MM.1S (cell line): ENCODE results near the gene KRT4.

ENCODE experiments used
- DNase-seq: peaks from one replicate; pipeline ENCODE4 v3.0.0-alpha.2; 2015
- H2AFZ ChIP-seq: fragments of 300-600 bp; sonication (generic); 2 replicates; pipeline ENCODE4 v1.6.0; 2016; ENCODE audit warnings: antibody characterized with exemption, low read length
- H3F3A ChIP-seq: fragments of 300-600 bp; sonication (generic); 2 replicates; pipeline ENCODE4 v1.6.1; 2016; ENCODE audit warnings: mild to moderate bottlenecking, antibody characterized with exemption, low read length, moderate library complexity, mixed read lengths; ENCODE audit not compliant: insufficient read depth
- H3K27ac ChIP-seq: fragments of 300-600 bp; sonication (generic); 2 replicates; pipeline ENCODE4 v1.5.1; 2016; ENCODE audit warnings: mild to moderate bottlenecking, low read length
- H3K27me3 ChIP-seq: fragments of 300-600 bp; sonication (generic); replicated peaks from 2 replicates; pipeline ENCODE4 v1.6.0; 2016; ENCODE audit warnings: low read length; ENCODE audit not compliant: insufficient read depth
- H3K36me3 ChIP-seq: fragments of 300-600 bp; sonication (generic); replicated peaks from 2 replicates; pipeline ENCODE4 v1.6.1; 2016; ENCODE audit warnings: mild to moderate bottlenecking, low read length, mixed read lengths; ENCODE audit not compliant: insufficient read depth
- H3K4me1 ChIP-seq: fragments of 300-600 bp; sonication (generic); 2 replicates; pipeline ENCODE4 v1.6.1; 2016; ENCODE audit warnings: low read length, mixed read lengths
- H3K4me2 ChIP-seq: fragments of 300-600 bp; sonication (generic); 2 replicates; pipeline ENCODE4 v1.6.0; 2016; ENCODE audit warnings: low read depth, low read length
- H3K4me3 ChIP-seq: fragments of 300-600 bp; sonication (generic); 2 replicates; pipeline ENCODE4 v1.5.1; 2016; ENCODE audit warnings: low read length, mixed read lengths
- H3K79me2 ChIP-seq: fragments of 300-600 bp; sonication (generic); 2 replicates; pipeline ENCODE4 v1.6.1; 2016; ENCODE audit warnings: mixed run types, low read length, mixed read lengths
- H3K9ac ChIP-seq: fragments of 300-600 bp; sonication (generic); 2 replicates; pipeline ENCODE4 v1.6.1; 2016; ENCODE audit warnings: low read length, mixed read lengths
- H3K9me2 ChIP-seq: fragments of 300-600 bp; sonication (generic); replicated peaks from 2 replicates; pipeline ENCODE4 v1.6.1; 2016; ENCODE audit warnings: mild to moderate bottlenecking, low read length, mixed read lengths; ENCODE audit not compliant: insufficient read depth
- H3K9me3 ChIP-seq: fragments of 300-600 bp; sonication (generic); replicated peaks from 2 replicates; pipeline ENCODE4 v1.6.1; 2016; ENCODE audit warnings: mild to moderate bottlenecking, low read length, mixed read lengths; ENCODE audit not compliant: insufficient read depth
- H4K20me1 ChIP-seq: fragments of 300-600 bp; sonication (generic); 2 replicates; pipeline ENCODE4 v1.6.1; 2016; ENCODE audit warnings: mild to moderate bottlenecking, low read length, moderate library complexity, mixed read lengths; ENCODE audit not compliant: insufficient read depth
- EZH2 ChIP-seq: fragments of 300-600 bp; sonication (generic); optimal IDR thresholded peaks from 2 replicates; pipeline ENCODE3; 2017; ENCODE audit warnings: low read depth, mild to moderate bottlenecking, antibody characterized with exemption, low read length, mixed read lengths
- EZH2phosphoT487 ChIP-seq: fragments of 300-600 bp; sonication (generic); IDR thresholded peaks from 2 replicates; pipeline ENCODE4 v1.6.1; 2018; ENCODE audit warnings: antibody characterized with exemption, low read length
- TF ChIP-seq, protein P1 (sequence below): fragments of 300-600 bp; sonication (generic); IDR thresholded peaks from 2 replicates; pipeline ENCODE4 v1.5.1; 2016; ENCODE audit warnings: antibody characterized with exemption, low read length, mixed read lengths

Gene KRT4

DNA sequence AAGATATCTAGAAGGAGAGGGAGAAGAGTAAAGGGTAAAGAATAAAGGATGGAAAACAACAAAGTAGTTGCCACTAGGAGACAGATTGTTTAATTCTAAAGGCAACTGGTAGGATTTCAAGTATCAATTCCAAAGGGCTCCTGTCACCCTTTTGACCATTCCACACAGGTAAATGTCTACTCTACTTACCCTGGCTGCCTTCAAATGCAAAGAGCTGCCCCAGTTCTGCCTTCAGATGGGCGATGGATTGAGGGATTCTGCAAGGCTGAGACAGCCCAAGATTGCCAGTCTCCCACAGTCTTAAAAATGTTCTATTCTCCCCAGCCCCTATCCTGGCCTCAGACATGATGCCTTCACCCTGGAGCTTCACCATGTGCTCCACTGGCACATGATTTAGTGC is 48.2 kb downstream of the KRT4 start:
- no peak overlapping the region for H3K27ac ChIP-seq
- H2AFZ ChIP-seq: no peak overlapping the region
- H3K36me3 ChIP-seq: no peaks in the 10 kb centered on the region
- TF ChIP-seq, protein P1, sequence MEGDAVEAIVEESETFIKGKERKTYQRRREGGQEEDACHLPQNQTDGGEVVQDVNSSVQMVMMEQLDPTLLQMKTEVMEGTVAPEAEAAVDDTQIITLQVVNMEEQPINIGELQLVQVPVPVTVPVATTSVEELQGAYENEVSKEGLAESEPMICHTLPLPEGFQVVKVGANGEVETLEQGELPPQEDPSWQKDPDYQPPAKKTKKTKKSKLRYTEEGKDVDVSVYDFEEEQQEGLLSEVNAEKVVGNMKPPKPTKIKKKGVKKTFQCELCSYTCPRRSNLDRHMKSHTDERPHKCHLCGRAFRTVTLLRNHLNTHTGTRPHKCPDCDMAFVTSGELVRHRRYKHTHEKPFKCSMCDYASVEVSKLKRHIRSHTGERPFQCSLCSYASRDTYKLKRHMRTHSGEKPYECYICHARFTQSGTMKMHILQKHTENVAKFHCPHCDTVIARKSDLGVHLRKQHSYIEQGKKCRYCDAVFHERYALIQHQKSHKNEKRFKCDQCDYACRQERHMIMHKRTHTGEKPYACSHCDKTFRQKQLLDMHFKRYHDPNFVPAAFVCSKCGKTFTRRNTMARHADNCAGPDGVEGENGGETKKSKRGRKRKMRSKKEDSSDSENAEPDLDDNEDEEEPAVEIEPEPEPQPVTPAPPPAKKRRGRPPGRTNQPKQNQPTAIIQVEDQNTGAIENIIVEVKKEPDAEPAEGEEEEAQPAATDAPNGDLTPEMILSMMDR: no peak
- TF ChIP-seq EZH2: no peak
- no peak for TF ChIP-seq EZH2phosphoT487
- no peaks in the 10 kb centered on the region for H3K9me2 ChIP-seq
- H3K9ac ChIP-seq: no peak overlapping the region
- H4K20me1 ChIP-seq: no peaks in the 10 kb centered on the region
- no peaks in the 10 kb centered on the region for H3K9me3 ChIP-seq
- no peak for DNase-seq
- H3K4me2 ChIP-seq: no peak overlapping the region
- no peaks in the 10 kb centered on the region for H3K4me1 ChIP-seq
- H3K4me3 ChIP-seq: no peak overlapping the region
- no peaks in the 10 kb centered on the region for H3F3A ChIP-seq
- peaks cover 59% of the 10 kb centered on the region for H3K27me3 ChIP-seq
- H3K79me2 ChIP-seq: no peaks in the 10 kb centered on the region

DNA sequence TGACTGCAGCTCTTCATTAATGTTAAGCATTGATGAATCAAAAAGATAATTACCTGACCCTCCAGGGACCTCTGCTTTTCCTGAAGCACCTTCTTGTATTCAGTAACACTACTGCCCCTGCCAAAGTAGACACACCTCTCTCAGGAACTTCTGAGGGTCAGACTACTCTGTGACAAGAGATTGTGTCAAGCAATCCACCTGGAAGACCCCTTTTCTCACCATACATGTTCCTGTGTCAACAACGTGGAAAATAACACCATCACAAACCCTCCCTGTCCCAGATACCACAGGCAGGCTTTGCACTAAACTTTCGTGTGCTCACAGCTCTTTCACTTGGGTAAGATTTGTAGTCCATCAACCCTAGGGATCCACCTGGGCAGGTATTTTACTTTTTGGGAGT is 49.9 kb downstream of the KRT4 start:
- H3K27ac ChIP-seq: no peak overlapping the region
- no peaks in the 10 kb centered on the region for H3K9me3 ChIP-seq
- H3K27me3 ChIP-seq: peaks cover 64% of the 10 kb centered on the region
- DNase-seq: no peak
- H4K20me1 ChIP-seq: no peaks in the 10 kb centered on the region
- H3K79me2 ChIP-seq: no peaks in the 10 kb centered on the region
- H3K9me2 ChIP-seq: no peaks in the 10 kb centered on the region
- TF ChIP-seq EZH2phosphoT487 (no peak), EZH2 (no peak)
- TF ChIP-seq, protein P1: no peak
- no peaks in the 10 kb centered on the region for H3K36me3 ChIP-seq
- H3K9ac ChIP-seq: no peak overlapping the region
- H3K4me2 ChIP-seq: no peak overlapping the region
- no peaks in the 10 kb centered on the region for H3K4me1 ChIP-seq
- H3F3A ChIP-seq: no peaks in the 10 kb centered on the region
- no peak overlapping the region for H2AFZ ChIP-seq
- no peak overlapping the region for H3K4me3 ChIP-seq

GRCh38 chr12:52763036-52763659 is 50.8 kb downstream of the KRT4 start:
- no peaks in the 10 kb centered on the region for H3K4me1 ChIP-seq
- no peak overlapping the region for H3K4me3 ChIP-seq
- TF ChIP-seq, protein P1: no peak
- TF ChIP-seq EZH2phosphoT487 (no peak), EZH2 (no peak)
- no peak overlapping the region for H3K27ac ChIP-seq
- no peaks in the 10 kb centered on the region for H3K9me3 ChIP-seq
- DNase-seq: no peak
- no peak overlapping the region for H2AFZ ChIP-seq
- no peaks in the 10 kb centered on the region for H3F3A ChIP-seq
- no peak overlapping the region for H3K4me2 ChIP-seq
- no peak overlapping the region for H3K9ac ChIP-seq
- H3K27me3 ChIP-seq: peaks cover 69% of the 10 kb centered on the region
- no peaks in the 10 kb centered on the region for H3K9me2 ChIP-seq
- H3K79me2 ChIP-seq: no peaks in the 10 kb centered on the region
- H4K20me1 ChIP-seq: no peaks in the 10 kb centered on the region
- H3K36me3 ChIP-seq: no peaks in the 10 kb centered on the region
